Suprapubic skin (tissue), 4 donors: Measurements from ENCODE around the gene RBMS1.

Experiments used
- EP300 ChIP-seq: sonication (generic); formaldehyde crosslinking; IDR thresholded peaks from one replicate; pipeline ENCODE4 v1.6.1; 2017; ENCODE audit warnings: antibody characterized with exemption
- POLR2A ChIP-seq, 2 donors: fragments of 450-650 bp; IDR thresholded peaks; one replicate each; pipeline ENCODE4 v1.6.1; 2017; ENCODE audit warnings: antibody characterized with exemption in 2 of 2, mild to moderate bottlenecking in 2 of 2, moderate library complexity in 2 of 2
- POLR2AphosphoS5 ChIP-seq, 3 donors: sonication (generic); formaldehyde crosslinking; IDR thresholded peaks; one replicate each; pipeline ENCODE4 v1.6.1; 2017; ENCODE audit warnings: antibody characterized with exemption in 3 of 3
- TF ChIP-seq, protein P1 (sequence below), 2 donors: fragments of 200-600 bp in 1 of 2; fragments of 450-650 bp in 1 of 2; sonication (generic) in 1 of 2; IDR thresholded peaks; one replicate each; pipeline ENCODE4 v1.5.1; 2016 to 2019; ENCODE audit warnings: antibody characterized with exemption in 2 of 2, mild to moderate bottlenecking in 1 of 2, moderate library complexity in 1 of 2

DNA sequence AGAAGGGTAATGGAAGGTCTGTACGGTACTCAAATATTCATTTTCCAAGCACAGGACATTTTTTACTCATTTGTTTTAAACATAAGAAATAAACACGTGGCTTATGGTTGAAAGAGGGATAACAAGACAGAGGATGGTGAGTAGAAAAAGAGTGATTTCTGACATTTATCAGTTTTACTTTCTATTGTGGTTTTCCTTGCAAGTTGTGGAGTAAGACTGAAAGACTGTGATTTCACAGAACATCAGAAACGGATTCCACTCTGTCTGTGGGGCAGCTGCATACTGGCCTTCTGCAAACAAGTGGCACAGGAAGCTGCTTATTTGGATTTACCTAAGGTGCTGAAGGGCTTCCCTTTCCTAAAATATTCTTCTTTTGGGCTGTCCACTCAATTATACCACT lies 171.3 kb downstream of the RBMS1 start:
- TF ChIP-seq, protein P1, sequence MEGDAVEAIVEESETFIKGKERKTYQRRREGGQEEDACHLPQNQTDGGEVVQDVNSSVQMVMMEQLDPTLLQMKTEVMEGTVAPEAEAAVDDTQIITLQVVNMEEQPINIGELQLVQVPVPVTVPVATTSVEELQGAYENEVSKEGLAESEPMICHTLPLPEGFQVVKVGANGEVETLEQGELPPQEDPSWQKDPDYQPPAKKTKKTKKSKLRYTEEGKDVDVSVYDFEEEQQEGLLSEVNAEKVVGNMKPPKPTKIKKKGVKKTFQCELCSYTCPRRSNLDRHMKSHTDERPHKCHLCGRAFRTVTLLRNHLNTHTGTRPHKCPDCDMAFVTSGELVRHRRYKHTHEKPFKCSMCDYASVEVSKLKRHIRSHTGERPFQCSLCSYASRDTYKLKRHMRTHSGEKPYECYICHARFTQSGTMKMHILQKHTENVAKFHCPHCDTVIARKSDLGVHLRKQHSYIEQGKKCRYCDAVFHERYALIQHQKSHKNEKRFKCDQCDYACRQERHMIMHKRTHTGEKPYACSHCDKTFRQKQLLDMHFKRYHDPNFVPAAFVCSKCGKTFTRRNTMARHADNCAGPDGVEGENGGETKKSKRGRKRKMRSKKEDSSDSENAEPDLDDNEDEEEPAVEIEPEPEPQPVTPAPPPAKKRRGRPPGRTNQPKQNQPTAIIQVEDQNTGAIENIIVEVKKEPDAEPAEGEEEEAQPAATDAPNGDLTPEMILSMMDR (IDR thresholded peaks at IDR 0.05) = no peak
- no peak for TF ChIP-seq POLR2A (IDR thresholded peaks at IDR 0.05)
- TF ChIP-seq EP300 = no peak
- no peak for TF ChIP-seq POLR2AphosphoS5 (IDR thresholded peaks at IDR 0.05)
